Activated naive CD8-positive, alpha-beta T cell treated with anti-CD3 and anti-CD28 coated beads, Interleukin-2, amount 50 U/mL, for 24 hours (primary cell): ENCODE measurements around the gene POM121L12.

Source experiments
- ATAC-seq: fragments of 150-1000 bp; cut with Tn5 transposase; one replicate; pipeline ENCODE4 v1.10.0; 2021
- DNase-seq: peaks from one replicate; pipeline ENCODE4 v3.0.0; 2021
- H3K27ac Mint-ChIP-seq: one replicate; pipeline ENCODE4 v1.8.0; 2021; ENCODE audit warnings: mild to moderate bottlenecking, mixed read lengths
- H3K27me3 Mint-ChIP-seq: one replicate; pipeline ENCODE4 v1.8.0; 2021; ENCODE audit warnings: mixed read lengths
- H3K36me3 Mint-ChIP-seq: one replicate; pipeline ENCODE4 v1.8.0; 2021; ENCODE audit warnings: low read depth, mixed read lengths
- H3K4me1 Mint-ChIP-seq: one replicate; pipeline ENCODE4 v1.8.0; 2021; ENCODE audit warnings: mixed read lengths
- H3K4me3 Mint-ChIP-seq: one replicate; pipeline ENCODE4 v1.8.0; 2021; ENCODE audit warnings: mild to moderate bottlenecking, moderate library complexity, mixed read lengths
- H3K9me3 Mint-ChIP-seq: one replicate; pipeline ENCODE4 v1.8.0; 2021; ENCODE audit warnings: mixed read lengths

POM121L12 gene

GRCh38 chr7:53062796-53063195 lies 27.4 kb downstream of the POM121L12 start:
- Mint-ChIP-seq H3K27me3 (no peaks in the 10 kb centered on the region), H3K36me3 (no peaks in the 10 kb centered on the region), H3K9me3 (peaks cover 50% of the 10 kb centered on the region), H3K27ac (no peak overlapping the region), H3K4me3 (no peak overlapping the region), H3K4me1 (no peaks in the 10 kb centered on the region)
- ATAC-seq: no peak
- no peak for DNase-seq

GRCh38 chr7:53068673-53069072 lies 33.2 kb downstream of the POM121L12 start:
- Mint-ChIP-seq H3K27ac (no peak overlapping the region), H3K4me3 (no peak overlapping the region), H3K27me3 (no peaks in the 10 kb centered on the region), H3K36me3 (no peaks in the 10 kb centered on the region), H3K9me3 (peaks cover 19% of the 10 kb centered on the region), H3K4me1 (no peaks in the 10 kb centered on the region)
- no peak for ATAC-seq
- no peak for DNase-seq

GRCh38 chr7:53070883-53071282 lies 35.5 kb downstream of the POM121L12 start:
- Mint-ChIP-seq H3K4me1 (no peaks in the 10 kb centered on the region), H3K27ac (no peak overlapping the region), H3K27me3 (no peaks in the 10 kb centered on the region), H3K4me3 (no peak overlapping the region), H3K36me3 (no peaks in the 10 kb centered on the region), H3K9me3 (peaks cover 21% of the 10 kb centered on the region)
- ATAC-seq (no peak), DNase-seq (no peak)
